Renal pelvis (tissue), 4 donors: ENCODE data around the gene FAN1. TPM values are rescaled to one million over a fixed set of nuclear protein-coding genes. Genes with fewer than 3 reads are reported as not detected.

ENCODE experiments used
- DNase-seq: peaks from one replicate; pipeline ENCODE4 v3.0.0-alpha.2; 2013
- polyA plus RNA-seq, 3 donors: library from polyadenylated mRNA; unstranded; fragments of 120-200 nt; gene quantifications; one replicate each; pipeline ENCODE4 v1.2.1, GENCODE V29; 2013; ENCODE audit not compliant: insufficient read length in 3 of 3

Gene FAN1
- polyA plus RNA-seq, 3 donors, result 26.7 to 47.3 (median 41.6) TPM

GRCh38 chr15:30953731-30954378 is 50.1 kb downstream of the FAN1 start:
- DNase-seq, result no peak

DNA sequence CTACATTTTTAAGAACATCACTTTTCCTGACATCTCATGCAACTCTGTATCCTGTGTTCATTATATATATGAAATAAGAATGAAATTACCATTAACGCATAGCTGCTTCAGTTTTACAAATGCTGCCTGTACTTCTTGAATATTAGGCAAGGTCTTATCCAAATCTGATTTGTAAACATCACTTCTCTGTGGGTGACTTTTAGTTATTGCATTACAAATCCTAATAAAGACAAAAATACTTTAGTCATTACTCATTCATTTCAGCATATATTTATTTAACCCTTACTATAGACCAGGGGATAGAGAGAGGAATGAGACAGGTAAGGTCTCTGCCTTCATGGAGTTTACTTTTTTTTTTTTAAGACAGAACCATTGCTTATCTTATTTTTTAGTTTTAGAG is 51.0 kb downstream of the FAN1 start:
- no peak for DNase-seq

- DNase-seq, result no peak
Measured at GRCh38 chr15:30956216-30957124, 52.8 kb downstream of the FAN1 start.

DNA sequence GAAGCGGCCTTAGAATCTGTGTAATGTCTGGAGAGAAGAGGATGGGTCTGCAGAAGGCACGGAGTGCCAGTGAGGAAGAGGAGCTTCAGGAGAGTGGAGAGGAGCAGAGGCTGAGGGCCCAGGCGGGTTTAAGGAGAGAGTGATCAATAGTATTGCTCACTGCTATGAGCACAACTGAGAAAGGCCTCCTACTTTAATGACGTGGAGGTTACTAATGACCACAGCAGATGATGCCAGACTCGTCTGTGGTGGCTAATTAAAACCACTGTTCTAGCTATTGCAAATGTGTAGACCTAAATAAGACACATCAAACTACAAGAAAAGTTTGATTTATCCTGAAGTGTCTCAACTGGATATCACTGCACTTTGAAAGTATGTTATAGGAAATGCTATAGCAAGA is 54.5 kb downstream of the FAN1 start:
- no peak for DNase-seq

GRCh38 chr15:30962079-30962478 is 58.4 kb downstream of the FAN1 start:
- DNase-seq, result no peak

GRCh38 chr15:30962659-30963058 is 58.9 kb downstream of the FAN1 start:
- DNase-seq, result no peak

GRCh38 chr15:30963681-30964080 is 60.0 kb downstream of the FAN1 start:
- DNase-seq, result no peak

DNA sequence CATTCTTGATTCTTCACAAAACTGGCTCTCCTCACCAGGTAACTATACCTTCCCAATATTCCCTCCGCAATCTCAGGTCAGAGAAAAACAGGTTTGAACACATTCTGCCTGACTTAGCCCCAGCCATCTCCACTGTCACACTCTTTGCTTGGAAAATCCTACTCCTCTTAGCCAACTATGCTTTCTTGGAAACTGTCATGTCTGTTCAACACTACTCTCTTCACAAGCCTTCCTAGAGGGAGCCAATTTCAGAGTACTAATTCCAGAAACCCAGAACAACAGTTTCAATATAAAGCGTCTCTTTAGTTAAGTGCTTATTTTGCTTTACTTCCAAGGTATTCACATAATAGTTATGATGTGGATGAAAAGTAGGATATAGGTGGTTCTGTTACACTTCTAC is 66.0 kb downstream of the FAN1 start:
- DNase-seq, result no peak

DNA sequence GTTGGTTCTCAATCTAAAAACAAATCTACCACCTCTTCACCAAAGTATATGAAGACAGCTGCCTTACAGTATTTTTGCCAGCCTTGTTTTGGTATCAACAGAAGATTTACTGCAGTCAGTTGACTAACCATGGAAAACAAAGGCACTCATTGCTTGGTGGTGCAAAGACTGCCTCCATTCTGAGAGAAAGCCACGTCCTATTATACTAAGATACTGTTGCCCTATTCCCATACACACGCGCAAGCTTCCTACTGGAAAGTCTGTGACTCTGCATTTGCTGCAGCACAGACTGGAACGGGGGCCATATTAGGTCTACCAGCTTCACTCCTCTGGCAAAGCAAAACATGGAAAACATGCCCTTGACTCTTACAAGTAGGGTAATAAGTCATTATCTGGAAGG is 69.7 kb downstream of the FAN1 start:
- DNase-seq, result no peak

- no peak for DNase-seq
Measured at GRCh38 chr15:30974112-30974511, 70.4 kb downstream of the FAN1 start.

DNA sequence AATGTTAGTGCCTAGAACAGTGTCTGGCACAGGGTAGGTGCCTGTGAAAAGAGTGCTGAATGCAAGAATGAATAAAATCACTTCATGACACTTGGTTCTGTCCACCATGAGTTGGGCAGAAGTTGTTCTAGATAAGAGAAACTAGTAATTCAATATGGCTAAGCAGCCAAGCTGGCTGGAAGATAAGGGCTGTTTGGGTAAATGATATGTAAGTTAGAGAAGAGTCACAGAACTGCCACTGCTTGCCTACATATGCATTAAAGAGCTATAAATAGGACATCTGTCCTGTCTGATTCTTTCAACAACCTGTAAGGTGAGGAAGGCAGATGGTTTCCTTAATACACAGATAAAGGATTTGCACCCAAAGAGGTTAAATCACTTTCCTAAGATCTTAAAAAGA is 74.6 kb downstream of the FAN1 start:
- DNase-seq, result no peak

DNA sequence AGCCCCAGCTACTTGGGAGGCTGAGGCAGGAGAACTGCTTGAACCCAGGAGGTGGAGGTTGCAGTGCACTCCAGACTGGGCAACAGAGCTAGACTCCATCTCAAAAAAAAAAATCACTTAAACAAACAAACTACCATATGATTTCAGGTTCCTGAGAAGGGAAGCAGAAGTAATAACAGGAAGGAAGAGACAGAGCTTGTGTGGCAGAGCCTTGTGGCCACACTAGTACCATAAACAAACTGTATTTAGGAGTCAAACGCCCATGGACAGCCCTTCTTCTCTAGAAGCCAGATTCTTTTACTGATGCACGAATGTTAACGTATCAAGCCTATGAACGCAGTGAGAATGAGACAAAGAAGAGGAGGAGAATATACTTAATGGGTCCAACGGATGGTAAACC is 75.7 kb downstream of the FAN1 start:
- DNase-seq, result no peak

DNA sequence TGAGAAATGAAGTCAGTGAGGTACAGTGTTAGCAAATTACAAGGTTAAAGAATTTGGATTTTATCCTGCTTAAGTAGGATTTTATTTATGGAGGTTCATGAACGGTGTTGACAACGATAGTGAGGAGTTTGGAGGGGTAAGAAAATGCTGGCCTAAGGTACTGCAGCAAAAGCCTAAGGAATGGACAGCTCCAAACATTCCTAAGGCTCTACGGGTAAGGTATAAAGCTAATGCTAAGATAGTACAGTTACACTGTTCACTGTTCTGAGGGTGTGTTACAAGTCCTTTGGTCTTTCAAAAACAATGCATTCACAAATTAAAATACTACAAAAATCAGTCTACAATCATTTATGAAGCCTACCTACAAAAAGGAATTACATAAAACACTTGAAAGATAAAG is 80.4 kb downstream of the FAN1 start:
- no peak for DNase-seq

GRCh38 chr15:30984542-30984941 is 80.8 kb downstream of the FAN1 start:
- no peak for DNase-seq

GRCh38 chr15:30985081-30985531 is 81.4 kb downstream of the FAN1 start:
- no peak for DNase-seq

DNA sequence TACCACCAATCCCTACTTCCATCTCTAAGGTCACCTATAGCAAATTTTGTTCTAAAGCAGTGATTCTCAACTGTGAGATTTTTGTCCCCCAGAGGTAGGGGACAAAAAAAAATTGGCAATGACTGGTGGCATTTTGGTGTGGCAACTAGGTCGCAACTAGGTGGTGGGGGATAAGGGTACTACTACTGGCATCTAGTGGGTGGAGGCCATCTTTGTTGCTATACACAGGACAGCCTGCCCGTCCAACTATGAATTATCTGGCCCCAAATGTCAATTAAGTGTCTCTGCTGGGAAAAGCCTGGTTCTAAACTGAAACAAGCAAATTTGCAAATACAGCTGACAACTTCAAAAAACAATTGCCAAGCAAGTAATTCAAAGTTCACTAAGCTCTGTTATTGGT is 86.3 kb downstream of the FAN1 start:
- no peak for DNase-seq

- DNase-seq, result no peak
Measured at GRCh38 chr15:30990446-30991254, 86.9 kb downstream of the FAN1 start.

GRCh38 chr15:30991255-30992235 is 87.8 kb downstream of the FAN1 start, which contains the start of gene MTMR10:
TSS of gene MTMR10 (minus strand) at chr15:30991628. CDS start at chr15:30991506, 122 bp downstream.
- peak; percentile 71 for DNase-seq

GRCh38 chr15:30992249-30992864 is 88.6 kb downstream of the FAN1 start:
- DNase-seq, result no peak
